Forelimb muscle (tissue), 1 donor: Measurements from ENCODE around the gene TMEM18. TPM values are rescaled to one million over a fixed set of nuclear protein-coding genes. Genes with fewer than 3 reads are reported as not detected.
"Not testable (repeated sequence)": the region's sequence is repeated elsewhere in the genome, so short reads cannot be mapped to it uniquely, and the experiment has no call there.

Source experiments
- DNase-seq: peaks from one replicate; pipeline ENCODE4 v3.0.0-alpha.2; 2013; ENCODE audit warnings: low read depth
- polyA plus RNA-seq: library from polyadenylated mRNA; unstranded; fragments of 120-200 nt; gene quantifications from one replicate; pipeline ENCODE4 v1.2.1, GENCODE V29; 2013; ENCODE audit not compliant: insufficient read length

Gene TMEM18
- polyA plus RNA-seq = 52.3 TPM

GRCh38 chr2:677056-677958, at the start of gene TMEM18:
Gene TMEM18 (minus strand): TSS chr2:677406. CDS start chr2:677345, 61 bp downstream.
- DNase-seq = peak; percentile 98

- no peak for DNase-seq
Measured at GRCh38 chr2:726169-726568, 49.0 kb upstream of the TMEM18 start.

GRCh38 chr2:725468-725867, 48.3 kb upstream of the TMEM18 start:
- no peak for DNase-seq

GRCh38 chr2:723761-724160, 46.6 kb upstream of the TMEM18 start:
- no peak for DNase-seq

GRCh38 chr2:720842-721241, 43.6 kb upstream of the TMEM18 start:
- DNase-seq = no peak

GRCh38 chr2:719734-720133, 42.5 kb upstream of the TMEM18 start:
- no peak for DNase-seq

- no peak for DNase-seq
Measured at GRCh38 chr2:719191-719590, 42.0 kb upstream of the TMEM18 start.

GRCh38 chr2:717661-718060, 40.5 kb upstream of the TMEM18 start:
- DNase-seq = no peak

GRCh38 chr2:715854-716560, 38.8 kb upstream of the TMEM18 start:
- DNase-seq = no peak

- DNase-seq = no peak
Measured at GRCh38 chr2:715038-715437, 37.8 kb upstream of the TMEM18 start.

- DNase-seq = peak; percentile 16
Measured at GRCh38 chr2:714005-714741, 37.0 kb upstream of the TMEM18 start.

- DNase-seq = no peak
Measured at GRCh38 chr2:710867-711665, 33.9 kb upstream of the TMEM18 start.

- DNase-seq = peak; percentile 14
Measured at GRCh38 chr2:709138-709765, 32.0 kb upstream of the TMEM18 start.

- DNase-seq = no peak
Measured at GRCh38 chr2:708667-709066, 31.5 kb upstream of the TMEM18 start.

GRCh38 chr2:705971-706511, 28.8 kb upstream of the TMEM18 start:
- no peak for DNase-seq

GRCh38 chr2:702765-703164, 25.6 kb upstream of the TMEM18 start:
- not testable (repeated sequence) for DNase-seq

- DNase-seq = no peak
Measured at GRCh38 chr2:696999-697627, 19.9 kb upstream of the TMEM18 start.

GRCh38 chr2:696463-696862, 19.3 kb upstream of the TMEM18 start:
- no peak for DNase-seq

- DNase-seq = no peak
Measured at GRCh38 chr2:694906-695510, 17.8 kb upstream of the TMEM18 start.

GRCh38 chr2:694174-694573, 17.0 kb upstream of the TMEM18 start:
- DNase-seq = no peak
